Measurements from ENCODE around the gene HORMAD1.
A peak's percentile ranks its signal among the peaks of the same experiment; 100 is the strongest.
"Not testable (repeated sequence)": the region's sequence is repeated elsewhere in the genome, so short reads cannot be mapped to it uniquely, and the experiment has no call there.

HORMAD1 gene

GRCh38 chr1:150696995-150697927 is 23.4 kb downstream of the HORMAD1 start, which contains the start of gene GOLPH3L:
TSS of gene GOLPH3L (minus strand) at chr1:150697154. CDS start at chr1:150694838, 2,316 bp downstream.
- DNase-seq (ENCODE audit: low spot score): peak; percentile 94

- peak; percentile 18 for DNase-seq (ENCODE audit: low spot score)
These were observed 24.1 kb downstream of the HORMAD1 start for GRCh38 chr1:150696590-150696989.

DNA sequence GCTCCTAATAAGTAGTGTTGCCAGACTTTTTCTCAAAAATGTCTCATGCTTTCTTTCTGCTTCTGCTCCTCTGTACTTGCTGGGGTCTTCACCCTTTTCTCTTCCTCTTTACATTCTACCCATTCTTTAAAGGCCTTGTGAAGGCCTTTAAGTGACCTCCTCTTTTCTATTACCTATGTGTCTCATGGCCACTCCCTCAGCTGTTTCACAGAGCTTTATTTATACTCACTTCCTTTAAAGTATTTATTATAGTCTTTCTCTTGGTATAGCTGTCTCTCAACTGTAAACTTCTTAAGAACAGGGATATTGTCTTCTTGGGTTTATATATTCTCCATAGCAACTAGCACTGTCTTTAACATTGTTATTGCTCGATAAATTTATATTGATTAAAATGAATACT is 24.5 kb downstream of the HORMAD1 start:
- DNase-seq (ENCODE audit: low spot score): no peak

DNA sequence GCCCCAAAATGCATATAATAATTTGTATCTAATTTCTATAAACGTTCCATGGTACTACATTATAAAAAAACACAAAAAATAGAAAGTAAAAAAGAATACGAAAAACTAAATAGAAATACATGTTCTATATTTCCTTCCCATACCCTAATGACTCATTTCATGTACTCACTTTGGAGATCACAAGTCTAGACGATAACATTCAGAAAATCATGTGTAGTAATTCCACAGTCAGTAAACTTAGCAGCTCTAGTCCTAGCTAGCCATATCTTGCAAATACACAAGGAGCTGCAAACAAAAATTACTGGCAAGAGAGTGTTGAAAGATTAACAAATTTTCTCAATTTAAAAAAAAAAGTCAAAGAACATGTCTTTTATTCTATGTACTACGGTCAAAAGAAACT is 25.1 kb downstream of the HORMAD1 start:
- DNase-seq (ENCODE audit: low spot score): no peak

DNA sequence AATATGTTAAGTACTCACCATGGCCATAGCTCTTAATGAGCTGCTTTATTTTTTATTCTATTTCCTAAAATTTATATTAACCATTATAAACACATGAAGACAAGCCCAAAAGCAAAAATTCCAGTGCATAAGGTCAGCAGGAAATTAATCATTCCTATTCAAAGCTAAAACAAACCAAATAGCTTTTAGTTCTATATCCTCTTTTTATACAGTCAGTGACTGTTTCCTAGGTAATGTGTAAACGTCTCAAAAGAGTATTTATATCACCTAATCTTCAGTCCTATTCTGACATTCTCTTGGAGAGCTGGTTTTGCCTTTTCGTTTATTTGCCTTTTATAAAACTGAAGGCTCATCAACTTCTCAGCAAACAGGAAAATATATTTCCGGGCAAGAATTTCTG is 28.0 kb downstream of the HORMAD1 start:
- DNase-seq (ENCODE audit: low spot score): no peak

- no peak for DNase-seq (ENCODE audit: low spot score)
These were observed 31.9 kb downstream of the HORMAD1 start for GRCh38 chr1:150688763-150689162.

- DNase-seq (ENCODE audit: low spot score): no peak
These were observed 34.4 kb downstream of the HORMAD1 start for GRCh38 chr1:150686275-150686674.

- DNase-seq (ENCODE audit: low spot score): no peak
These were observed 36.8 kb downstream of the HORMAD1 start for GRCh38 chr1:150683914-150684313.

DNA sequence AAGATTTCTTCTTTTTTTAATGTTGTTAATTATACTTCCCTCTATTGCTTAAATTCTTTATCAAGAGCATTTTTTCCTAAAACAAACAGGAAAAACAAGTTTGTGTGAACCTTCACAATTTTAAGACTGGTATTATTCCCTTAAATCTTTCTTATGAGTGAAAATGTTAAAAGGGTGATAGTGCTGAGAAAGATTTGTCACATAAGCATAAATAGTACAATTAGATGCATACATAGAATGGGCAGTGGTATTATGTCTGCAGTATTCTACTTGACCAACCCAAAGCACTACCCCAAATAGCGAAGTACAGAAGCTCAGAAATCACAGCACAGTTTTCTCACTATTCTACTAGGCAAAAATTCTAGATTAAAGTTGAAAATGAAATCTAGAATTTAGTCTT is 41.7 kb downstream of the HORMAD1 start:
- no peak for DNase-seq (ENCODE audit: low spot score)

GRCh38 chr1:150674881-150675280 is 45.8 kb downstream of the HORMAD1 start:
- DNase-seq (ENCODE audit: low spot score): no peak

DNA sequence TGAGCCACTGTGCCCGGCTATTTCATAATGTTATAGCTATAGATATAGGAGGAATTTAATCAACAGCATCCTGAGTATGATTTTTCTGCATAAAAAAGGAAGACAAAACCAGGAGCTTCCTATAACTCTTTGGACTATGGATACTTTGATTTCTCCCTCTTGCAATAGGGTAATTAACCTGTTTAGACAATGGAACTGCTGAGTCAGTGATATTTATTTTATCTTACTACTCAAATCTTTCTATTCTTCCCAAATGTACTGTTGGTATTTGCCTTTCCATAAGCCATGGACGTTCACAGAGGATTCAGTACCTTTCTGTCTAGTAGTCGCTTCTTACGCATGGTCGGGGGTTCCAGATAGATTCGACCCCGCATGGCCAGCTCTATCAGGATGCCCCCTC is 57.4 kb downstream of the HORMAD1 start:
- DNase-seq (ENCODE audit: low spot score): no peak

- no peak for DNase-seq (ENCODE audit: low spot score)
These were observed 57.9 kb downstream of the HORMAD1 start for GRCh38 chr1:150662811-150663210.

DNA sequence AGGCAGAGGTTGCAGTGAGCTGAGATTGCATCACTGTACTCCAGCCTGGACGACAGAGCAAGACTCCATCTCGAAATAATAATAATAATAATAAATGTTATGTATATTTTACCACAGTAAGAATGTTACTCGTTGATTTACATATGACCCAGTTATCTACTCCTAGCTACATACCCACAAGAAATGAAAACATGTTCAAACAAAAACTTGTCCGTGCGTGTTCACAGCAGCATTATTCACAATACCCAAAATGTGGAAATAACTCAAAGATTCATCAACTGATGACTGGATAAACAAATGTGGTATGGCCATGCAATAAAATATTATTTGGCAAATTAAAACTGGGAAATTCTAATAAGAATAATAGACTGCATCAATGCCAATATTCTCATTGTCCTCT is 59.5 kb downstream of the HORMAD1 start:
- DNase-seq (ENCODE audit: low spot score): no peak

GRCh38 chr1:150660584-150660983 is 60.1 kb downstream of the HORMAD1 start:
- no peak for DNase-seq (ENCODE audit: low spot score)

DNA sequence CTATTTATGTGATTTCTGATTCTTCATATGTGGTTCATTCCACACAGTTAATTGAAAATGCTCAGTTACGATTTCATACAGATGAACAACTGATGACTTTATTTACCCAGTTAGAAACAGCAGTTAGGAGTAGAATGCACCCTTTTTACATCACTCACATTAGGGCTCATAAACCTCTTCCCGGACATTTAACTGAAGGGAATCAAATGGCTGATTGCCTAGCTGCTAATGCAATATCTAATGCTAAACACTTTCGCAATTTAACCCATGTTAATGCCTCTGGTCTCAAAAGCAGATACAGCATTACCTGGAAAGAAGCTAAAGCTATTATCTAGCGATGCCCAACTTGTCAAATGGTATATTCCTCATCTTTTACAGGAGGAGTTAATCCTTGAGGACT is 63.6 kb downstream of the HORMAD1 start:
- DNase-seq (ENCODE audit: low spot score): not testable (repeated sequence)

- not testable (repeated sequence) for DNase-seq (ENCODE audit: low spot score)
These were observed 66.1 kb downstream of the HORMAD1 start for GRCh38 chr1:150654635-150655034.

DNA sequence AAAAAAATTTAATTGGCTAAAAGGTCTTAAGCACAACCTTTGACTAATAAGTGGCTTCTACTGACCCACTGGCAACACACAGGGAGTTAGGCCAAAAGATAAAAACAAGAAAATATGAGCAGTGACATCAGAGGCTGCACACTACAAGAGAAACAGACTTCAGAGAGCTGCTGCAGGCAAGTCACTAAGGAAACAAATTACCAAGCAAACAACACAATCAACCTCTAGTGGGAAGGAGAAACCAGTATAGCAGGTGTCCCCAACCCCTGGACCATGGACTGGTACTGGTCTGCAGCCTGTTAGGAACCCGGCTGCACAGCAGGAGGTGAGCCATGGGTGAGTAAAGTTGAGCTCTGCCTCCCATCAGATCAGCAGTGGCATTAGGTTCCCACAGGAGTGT is 70.5 kb downstream of the HORMAD1 start:
- no peak for DNase-seq (ENCODE audit: low spot score)

DNA sequence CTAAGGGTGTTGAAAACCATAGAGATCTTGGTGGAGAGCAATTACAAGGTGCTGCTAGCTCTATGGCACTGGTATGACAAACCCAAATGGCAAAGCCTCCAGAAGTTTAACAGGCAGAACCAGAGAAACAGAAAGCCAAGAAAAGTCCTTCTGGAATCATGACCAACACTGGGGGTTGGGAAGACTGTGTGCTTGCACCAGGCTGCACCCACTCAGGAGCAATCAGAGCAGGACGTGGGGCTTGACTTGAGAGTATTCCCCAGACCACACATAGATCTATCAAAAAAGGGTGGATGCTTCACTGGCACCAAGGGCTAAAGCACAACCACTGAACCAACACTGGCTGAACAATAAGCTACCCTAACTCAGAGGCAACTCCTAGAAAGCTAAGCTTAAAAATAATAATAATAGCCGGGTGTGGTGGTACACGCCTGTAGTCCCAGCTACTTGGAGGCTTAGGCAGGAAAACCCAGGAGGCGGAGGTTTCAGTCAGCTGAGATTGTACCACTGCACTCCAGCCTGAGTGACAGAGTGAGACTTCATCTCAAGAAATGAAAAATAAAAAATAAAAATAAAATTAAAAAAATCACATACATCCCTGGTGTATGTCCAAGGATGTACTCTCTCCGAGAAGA is 71.1 kb downstream of the HORMAD1 start:
- DNase-seq (ENCODE audit: low spot score): no peak
